GM12891 (cell line): ENCODE measurements around the gene SEC22A.

ENCODE experiments used
- POLR2A ChIP-seq: IDR thresholded peaks from 2 replicates; pipeline ENCODE4 v1.6.1; 2011; ENCODE audit warnings: low read depth, low read length, control low read depth
- POLR2AphosphoS5 ChIP-seq: IDR thresholded peaks from 2 replicates; pipeline ENCODE4 v1.6.1; 2011; ENCODE audit warnings: low read depth, low read length, control low read depth
- POU2F2 ChIP-seq: IDR thresholded peaks from 2 replicates; pipeline ENCODE4 v1.6.1; 2011; ENCODE audit warnings: low read depth, mild to moderate bottlenecking, control low read depth, low read length, moderate library complexity
- TAF1 ChIP-seq: IDR thresholded peaks from 2 replicates; pipeline ENCODE4 v1.6.1; 2011; ENCODE audit warnings: low read depth, low read length, control low read depth

- no peak for TF ChIP-seq POLR2A
- TF ChIP-seq TAF1: no peak
- no peak for TF ChIP-seq POLR2AphosphoS5
- TF ChIP-seq POU2F2: no peak
Measured at GRCh38 chr3:123157209-123157597, 44.5 kb upstream of the SEC22A start.
